Prostate gland (tissue), 2 donors: ENCODE measurements around the gene CNTN6. TPM values are rescaled to one million over a fixed set of nuclear protein-coding genes. Genes with fewer than 3 reads are reported as not detected.

ENCODE experiments used
- DNase-seq: peaks from one replicate; pipeline ENCODE4 v3.0.0-alpha.2; 2019; ENCODE audit warnings: low spot score
- H3K27ac ChIP-seq, 2 donors: fragments of 200-600 bp; sonication (generic); 2 replicates each; pipeline ENCODE4 v1.5.1; 2017 to 2019
- H3K27me3 ChIP-seq: fragments of 200-600 bp; sonication (generic); replicated peaks from 2 replicates; pipeline ENCODE4 v1.5.1; 2019; ENCODE audit not compliant: insufficient read depth
- H3K36me3 ChIP-seq, 2 donors: fragments of 200-600 bp; sonication (generic); 1 replicate in 1 of 2; 2 replicates in 1 of 2; pipeline versions ENCODE4 v1.5.1 to v1.8.1; 2017 to 2019
- H3K4me1 ChIP-seq: fragments of 200-600 bp; sonication (generic); replicated peaks from 2 replicates; pipeline ENCODE4 v1.5.1; 2019
- H3K4me3 ChIP-seq, 2 donors: fragments of 200-600 bp; sonication (generic); 2 replicates each; pipeline ENCODE4 v1.5.1; 2017 to 2019
- H3K9me3 ChIP-seq: fragments of 200-600 bp; sonication (generic); 2 replicates; pipeline ENCODE4 v1.5.1; 2017
- CTCF ChIP-seq, 4 experiments: fragments of 200-600 bp in 2 of 4; fragments of 450-650 bp in 2 of 4; sonication (generic) in 2 of 4; IDR thresholded peaks; 1 replicate in 3 of 4; 2 replicates in 1 of 4; pipeline ENCODE4 v1.5.1; 2016 to 2019; ENCODE audit warnings: antibody characterized with exemption in 4 of 4, mild to moderate bottlenecking in 2 of 4, moderate library complexity in 2 of 4
- POLR2A ChIP-seq: fragments of 450-650 bp; IDR thresholded peaks from one replicate; pipeline ENCODE4 v1.6.1; 2016; ENCODE audit warnings: antibody characterized with exemption, mild to moderate bottlenecking
- POLR2AphosphoS5 ChIP-seq: sonication (generic); formaldehyde crosslinking; IDR thresholded peaks from one replicate; pipeline ENCODE4 v1.6.1; 2017; ENCODE audit warnings: antibody characterized with exemption
- WGBS: methylation state at CpG from one replicate; pipeline ENCODE4 v1.1.5; 2018; 5-methylcytosine and 5-hydroxymethylcytosine counted together
- intact Hi-C: fragments of 100-400 bp; cut with DNase I; formaldehyde crosslinking; loops from one replicate; pipeline ENCODE4 v1.14.2; 2022
- total RNA-seq, 2 donors: library from RNA; depleted of rRNA; stranded (reverse); fragments of >200 nt; gene quantifications; one replicate each; pipeline ENCODE4 v1.1.0, GENCODE V29; 2016

Gene CNTN6
- total RNA-seq, 2 donors from 2014 or later = not detected

- intact Hi-C loops = no loop called here
- Histone ChIP-seq H3K36me3 (no peaks in the 10 kb centered on the region), H3K4me1 (no peaks in the 10 kb centered on the region), H3K9me3 (no peaks in the 10 kb centered on the region), H3K4me3 (no peak overlapping the region), H3K27ac (no peak overlapping the region), H3K27me3 (no peaks in the 10 kb centered on the region)
- 61% methylated on average over 6 of the region's 6 CpGs for WGBS
- no peak for TF ChIP-seq CTCF (IDR thresholded peaks at IDR 0.05)
- no peak for TF ChIP-seq POLR2AphosphoS5
- no peak for TF ChIP-seq POLR2A
- DNase-seq = no peak
These were observed 86.3 kb downstream of the CNTN6 start for GRCh38 chr3:1179146-1179545.

- DNase-seq = no peak
- Histone ChIP-seq H3K4me3 (no peak overlapping the region), H3K4me1 (no peaks in the 10 kb centered on the region), H3K27ac (no peak overlapping the region), H3K27me3 (no peaks in the 10 kb centered on the region), H3K36me3 (no peaks in the 10 kb centered on the region), H3K9me3 (no peaks in the 10 kb centered on the region)
- WGBS = 82% methylated on average over 4 of the region's 4 CpGs
- no peak for TF ChIP-seq CTCF (IDR thresholded peaks at IDR 0.05)
- no peak for TF ChIP-seq POLR2A
- TF ChIP-seq POLR2AphosphoS5 = no peak
- intact Hi-C loops = no loop called here
These were observed 90.7 kb downstream of the CNTN6 start for GRCh38 chr3:1183320-1184048.

GRCh38 chr3:1190569-1190968 is 97.7 kb downstream of the CNTN6 start:
- Histone ChIP-seq H3K4me1 (no peaks in the 10 kb centered on the region), H3K36me3 (no peaks in the 10 kb centered on the region), H3K4me3 (no peak overlapping the region), H3K9me3 (no peaks in the 10 kb centered on the region), H3K27ac (no peak overlapping the region), H3K27me3 (no peaks in the 10 kb centered on the region)
- DNase-seq = no peak
- TF ChIP-seq POLR2AphosphoS5 = no peak
- TF ChIP-seq CTCF (IDR thresholded peaks at IDR 0.05) = no peak
- TF ChIP-seq POLR2A = no peak
- 80% methylated on average over 3 of the region's 3 CpGs for WGBS
- intact Hi-C loops = no loop called here

- Histone ChIP-seq H3K4me1 (no peaks in the 10 kb centered on the region), H3K36me3 (no peaks in the 10 kb centered on the region), H3K9me3 (no peaks in the 10 kb centered on the region), H3K4me3 (no peak overlapping the region), H3K27me3 (no peaks in the 10 kb centered on the region), H3K27ac (no peak overlapping the region)
- intact Hi-C loops = no loop called here
- 60% methylated on average over 1 of the region's 1 CpG for WGBS
- no peak for DNase-seq
- TF ChIP-seq CTCF (IDR thresholded peaks at IDR 0.05) (no peak), POLR2AphosphoS5 (no peak)
These were observed 98.2 kb downstream of the CNTN6 start for GRCh38 chr3:1191026-1191425.

- intact Hi-C loops = no loop called here
- WGBS = 50% methylated on average over 1 of the region's 1 CpG
- H3K4me3 ChIP-seq = no peak overlapping the region
- no peaks in the 10 kb centered on the region for H3K36me3 ChIP-seq
- H3K27ac ChIP-seq = no peak overlapping the region
- no peaks in the 10 kb centered on the region for H3K27me3 ChIP-seq
- no peaks in the 10 kb centered on the region for H3K9me3 ChIP-seq
- H3K4me1 ChIP-seq = no peaks in the 10 kb centered on the region
- no peak for TF ChIP-seq POLR2AphosphoS5
- TF ChIP-seq POLR2A = no peak
- TF ChIP-seq CTCF (IDR thresholded peaks at IDR 0.05) = no peak
- no peak for DNase-seq
These were observed 103.1 kb downstream of the CNTN6 start for GRCh38 chr3:1195947-1196346.
